ENCODE results near the gene PTGFRN.
"Not testable (repeated sequence)": the region's sequence is repeated elsewhere in the genome, so short reads cannot be mapped to it uniquely, and the experiment has no call there.

Gene PTGFRN
- total RNA-seq = 1.2 to 4.1 reads per million in 2 donors

- DNase-seq = peak in 2 of 5 experiments; percentile 5 to 51
These were observed at the start of gene PTGFRN for GRCh38 chr1:116909512-116910378. TSS of gene PTGFRN (plus strand) at chr1:116909916. CDS start at chr1:116910204, 288 bp downstream.

GRCh38 chr1:116860167-116860566, 49.5 kb upstream of the PTGFRN start:
- not testable (repeated sequence) for DNase-seq

GRCh38 chr1:116861137-116861536, 48.6 kb upstream of the PTGFRN start:
- DNase-seq = no peak

- DNase-seq = not testable (repeated sequence)
These were observed 46.7 kb upstream of the PTGFRN start for GRCh38 chr1:116863031-116863430.

- not testable (repeated sequence) for DNase-seq
These were observed 43.2 kb upstream of the PTGFRN start for GRCh38 chr1:116866478-116866877.

GRCh38 chr1:116868385-116868784, 41.3 kb upstream of the PTGFRN start:
- DNase-seq = no peak

GRCh38 chr1:116869611-116870010, 40.1 kb upstream of the PTGFRN start:
- DNase-seq = no peak

- no peak for DNase-seq
These were observed 39.4 kb upstream of the PTGFRN start for GRCh38 chr1:116870300-116870699.

- no peak for DNase-seq
These were observed 38.0 kb upstream of the PTGFRN start for GRCh38 chr1:116871779-116872146.

- peak in 1 of 5 experiments; percentile 63 for DNase-seq
These were observed 35.9 kb upstream of the PTGFRN start for GRCh38 chr1:116873680-116874271.

GRCh38 chr1:116874733-116875249, 34.9 kb upstream of the PTGFRN start:
- DNase-seq = peak in 1 of 5 experiments; percentile 32

GRCh38 chr1:116875391-116875790, 34.3 kb upstream of the PTGFRN start:
- DNase-seq = no peak

GRCh38 chr1:116875946-116876345, 33.8 kb upstream of the PTGFRN start:
- not testable (repeated sequence) for DNase-seq

GRCh38 chr1:116877141-116877818, 32.4 kb upstream of the PTGFRN start:
- DNase-seq = peak in 1 of 5 experiments; percentile 20

- DNase-seq = peak in 1 of 5 experiments; percentile 45
These were observed 30.8 kb upstream of the PTGFRN start for GRCh38 chr1:116878804-116879477.

- no peak for DNase-seq
These were observed 30.1 kb upstream of the PTGFRN start for GRCh38 chr1:116879478-116880133.

- DNase-seq = no peak
These were observed 28.8 kb upstream of the PTGFRN start for GRCh38 chr1:116880917-116881316.

- DNase-seq = peak in 2 of 5 experiments; percentile 15 to 72
These were observed 27.7 kb upstream of the PTGFRN start for GRCh38 chr1:116881879-116882520.

GRCh38 chr1:116882866-116883265, 26.9 kb upstream of the PTGFRN start:
- no peak for DNase-seq

- DNase-seq = no peak
These were observed 23.3 kb upstream of the PTGFRN start for GRCh38 chr1:116886291-116886878.

GRCh38 chr1:116887212-116887611, 22.5 kb upstream of the PTGFRN start:
- no peak for DNase-seq

Measured in T-helper 2 cell (primary cell).